WTC11 (cell line): ENCODE data around the gene BRINP1.

ENCODE experiments used
- ATF3 ChIP-seq: sonication (generic); formaldehyde crosslinking; conservative IDR thresholded peaks from 2 replicates; pipeline ENCODE4 v1.8.1; 2022; ENCODE audit warnings: mild to moderate bottlenecking, missing genetic modification reagents
- NR1H2 ChIP-seq: sonication (generic); formaldehyde crosslinking; IDR thresholded peaks from 2 replicates; pipeline ENCODE4 v1.9.0; 2021; ENCODE audit warnings: mild to moderate bottlenecking, moderate library complexity, missing genetic modification reagents

- TF ChIP-seq NR1H2, result no peak
- no peak for TF ChIP-seq ATF3 (CRISPR knock-in tag)
These were observed 192.0 kb downstream of the BRINP1 start for GRCh38 chr9:119177196-119177595.
